ENCODE measurements around the gene ZNF701. TPM values are rescaled to one million over a fixed set of nuclear protein-coding genes. Genes with fewer than 3 reads are reported as not detected.
"Not testable (repeated sequence)": the region's sequence is repeated elsewhere in the genome, so short reads cannot be mapped to it uniquely, and the experiment has no call there.

Gene ZNF701
- polyA plus RNA-seq, 3 donors: 4.8 to 8.2 (median 5.6) TPM

GRCh38 chr19:52590728-52591127 lies 20.6 kb downstream of the ZNF701 start:
- no peak overlapping the region for H3K27ac Mint-ChIP-seq

GRCh38 chr19:52592301-52592700 lies 22.2 kb downstream of the ZNF701 start:
- no peak overlapping the region for H3K27ac Mint-ChIP-seq

More at GRCh38 chr19:52590728-52591127, 20.6 kb downstream of the ZNF701 start:
- Histone ChIP-seq H4K20me1 (ENCODE audit: insufficient read depth, low read length) (no peaks in the 10 kb centered on the region), H3K36me3 (replicated peaks in 1 of 2; ENCODE audit: control insufficient read depth in 1 of 2, insufficient read depth in 2 of 2, low read length in 2 of 2) (peaks cover 8 to 60% of the 10 kb centered on the region in 2 donors), H3K9ac (ENCODE audit: insufficient read depth, low read length, poor library complexity, severe bottlenecking) (no peak overlapping the region), H3K4me2 (replicated peaks; ENCODE audit: extremely low read depth, low read length, poor library complexity, severe bottlenecking) (no peak overlapping the region), H3K4me3 (replicated peaks in 1 of 3; ENCODE audit: low read depth in 2 of 3, low read length in 3 of 3) (no peak overlapping the region), H2AFZ (ENCODE audit: insufficient read depth, low read depth, low read length, poor library complexity, severe bottlenecking) (no peak overlapping the region), H3K9me3 (replicated peaks in 1 of 2; ENCODE audit: control insufficient read depth in 1 of 2, insufficient read depth in 1 of 2, low read length in 2 of 2) (peaks cover 77 to 78% of the 10 kb centered on the region in 2 donors), H3K79me2 (ENCODE audit: insufficient read depth, low read length) (no peaks in the 10 kb centered on the region), H3K27me3 (ENCODE audit: control insufficient read depth in 2 of 2, insufficient read depth in 2 of 2, low read length in 2 of 2) (no peaks in the 10 kb centered on the region), H3K4me1 (ENCODE audit: control insufficient read depth in 1 of 2, insufficient read depth in 2 of 2, low read length in 2 of 2) (no peaks in the 10 kb centered on the region), H3K27ac (ENCODE audit: low read depth in 1 of 2, low read length in 2 of 2) (no peak overlapping the region)
- no peak for TF ChIP-seq CTCF (IDR thresholded peaks at IDR 0.05)
- peaks cover 0 to 2% (median 0%) of the 10 kb centered on the region in 3 donors for H3K27me3 Mint-ChIP-seq (ENCODE audit: low read depth in 3 of 3)
- no peak for DNase-seq
- peaks cover 42 to 68% of the 10 kb centered on the region in 2 donors for H3K36me3 Mint-ChIP-seq
- no peak overlapping the region for H3K4me3 Mint-ChIP-seq
- H3K4me1 Mint-ChIP-seq: no peaks in the 10 kb centered on the region
- intact Hi-C loops (cut with micrococcal nuclease): no loop called here
- H3K9me3 Mint-ChIP-seq: peaks cover 40 to 90% (median 88%) of the 10 kb centered on the region in 7 donors
- WGBS (ENCODE audit: insufficient coverage): no CpG with 5 or more reads among the region's 5 CpGs

GRCh38 chr19:52593441-52593840 lies 23.4 kb downstream of the ZNF701 start:
- no CpG with 5 or more reads among the region's 25 CpGs for WGBS (ENCODE audit: insufficient coverage)
- H3K27ac Mint-ChIP-seq; H4K20me1 ChIP-seq (ENCODE audit: insufficient read depth, low read length); H2AFZ ChIP-seq (ENCODE audit: insufficient read depth, low read depth, low read length, poor library complexity, severe bottlenecking); H3K4me1 Mint-ChIP-seq; intact Hi-C loops (cut with micrococcal nuclease); H3K27ac ChIP-seq (ENCODE audit: low read depth in 1 of 2, low read length in 2 of 2); H3K27me3 Mint-ChIP-seq (ENCODE audit: low read depth in 3 of 3); H3K4me3 Mint-ChIP-seq; H3K4me1 ChIP-seq (ENCODE audit: control insufficient read depth in 1 of 2, insufficient read depth in 2 of 2, low read length in 2 of 2); H3K27me3 ChIP-seq (ENCODE audit: control insufficient read depth in 2 of 2, insufficient read depth in 2 of 2, low read length in 2 of 2); H3K79me2 ChIP-seq (ENCODE audit: insufficient read depth, low read length); H3K4me3 ChIP-seq (replicated peaks in 1 of 3; ENCODE audit: low read depth in 2 of 3, low read length in 3 of 3); H3K9ac ChIP-seq (ENCODE audit: insufficient read depth, low read length, poor library complexity, severe bottlenecking); DNase-seq; H3K4me2 ChIP-seq (replicated peaks; ENCODE audit: extremely low read depth, low read length, poor library complexity, severe bottlenecking): not testable (repeated sequence)
- H3K9me3 ChIP-seq (replicated peaks in 1 of 2; ENCODE audit: control insufficient read depth in 1 of 2, insufficient read depth in 1 of 2, low read length in 2 of 2): peaks cover 63 to 80% of the 10 kb centered on the region in 2 donors
- H3K9me3 Mint-ChIP-seq: peaks cover 44 to 92% (median 87%) of the 10 kb centered on the region in 7 donors
- H3K36me3 ChIP-seq (replicated peaks in 1 of 2; ENCODE audit: control insufficient read depth in 1 of 2, insufficient read depth in 2 of 2, low read length in 2 of 2): peaks cover 11 to 60% of the 10 kb centered on the region in 2 donors
- H3K36me3 Mint-ChIP-seq: peaks cover 48 to 64% of the 10 kb centered on the region in 2 donors

More at GRCh38 chr19:52592301-52592700, 22.2 kb downstream of the ZNF701 start:
- DNase-seq: no peak
- H3K27ac ChIP-seq (ENCODE audit: low read depth in 1 of 2, low read length in 2 of 2): no peak overlapping the region
- peaks cover 11 to 61% of the 10 kb centered on the region in 2 donors for H3K36me3 ChIP-seq (replicated peaks in 1 of 2; ENCODE audit: control insufficient read depth in 1 of 2, insufficient read depth in 2 of 2, low read length in 2 of 2)
- Mint-ChIP-seq H3K4me1 (no peaks in the 10 kb centered on the region), H3K36me3 (peaks cover 48 to 64% of the 10 kb centered on the region in 2 donors), H3K4me3 (no peak overlapping the region), H3K27me3 (ENCODE audit: low read depth in 3 of 3) (peaks cover 0 to 2% (median 0%) of the 10 kb centered on the region in 3 donors), H3K9me3 (peaks cover 38 to 91% (median 86%) of the 10 kb centered on the region in 7 donors)
- intact Hi-C loops (cut with micrococcal nuclease): no loop called here
- H4K20me1 ChIP-seq (ENCODE audit: insufficient read depth, low read length): no peaks in the 10 kb centered on the region
- H3K4me1 ChIP-seq (ENCODE audit: control insufficient read depth in 1 of 2, insufficient read depth in 2 of 2, low read length in 2 of 2): no peaks in the 10 kb centered on the region
- no peak overlapping the region for H2AFZ ChIP-seq (ENCODE audit: insufficient read depth, low read depth, low read length, poor library complexity, severe bottlenecking)
- no peaks in the 10 kb centered on the region for H3K27me3 ChIP-seq (ENCODE audit: control insufficient read depth in 2 of 2, insufficient read depth in 2 of 2, low read length in 2 of 2)
- H3K4me2 ChIP-seq (replicated peaks; ENCODE audit: extremely low read depth, low read length, poor library complexity, severe bottlenecking): no peak overlapping the region
- no peak overlapping the region for H3K9ac ChIP-seq (ENCODE audit: insufficient read depth, low read length, poor library complexity, severe bottlenecking)
- 88% methylated on average over 1 of the region's 3 CpGs for WGBS (ENCODE audit: insufficient coverage)
- H3K79me2 ChIP-seq (ENCODE audit: insufficient read depth, low read length): no peaks in the 10 kb centered on the region
- peaks cover 63 to 77% of the 10 kb centered on the region in 2 donors for H3K9me3 ChIP-seq (replicated peaks in 1 of 2; ENCODE audit: control insufficient read depth in 1 of 2, insufficient read depth in 1 of 2, low read length in 2 of 2)
- no peak for TF ChIP-seq CTCF (IDR thresholded peaks at IDR 0.05)
- H3K4me3 ChIP-seq (replicated peaks in 1 of 3; ENCODE audit: low read depth in 2 of 3, low read length in 3 of 3): no peak overlapping the region

Data from CD14-positive monocyte (primary cell).